IMR-90 (cell line): Measurements from ENCODE around the gene FAH. TPM values are rescaled to one million over a fixed set of nuclear protein-coding genes. Genes with fewer than 3 reads are reported as not detected.
A peak's percentile ranks its signal among the peaks of the same experiment; 100 is the strongest.

Experiments used
- ATAC-seq: fragments of 200-7000 bp; cut with Tn5 transposase; 2 replicates; pipeline ENCODE4 v1.9.1; 2020; ENCODE audit warnings: low read depth, mild to moderate bottlenecking, moderate library complexity
- BruUV-seq: library from RNA; stranded (reverse); fragments of 400-500 nt; replicated peaks from 2 replicates; lab custom pipeline; 2021; lab: Mats Ljungman, UMichigan
- CTCF ChIA-PET: fragments of 300-600 bp; formaldehyde crosslinking; extraction: SDS; loops from one replicate; lab custom pipeline; 2021; ENCODE audit warnings: antibody characterized with exemption; lab: Yijun Ruan, JAX
- POLR2A ChIA-PET: fragments of 300-600 bp; sonication (Branson Sonifier 250); formaldehyde crosslinking; loops from one replicate; lab custom pipeline; 2022; ENCODE audit warnings: antibody characterized with exemption; ENCODE audit not compliant: unreplicated experiment; lab: Charles Lee
- DNase-seq: peaks from one replicate; pipeline ENCODE4 v3.0.0; 2013
- H2AFZ ChIP-seq: replicated peaks from 2 replicates; pipeline ENCODE3; 2013; ENCODE audit warnings: low read length, mild to moderate bottlenecking; ENCODE audit not compliant: poor library complexity
- H2AK5ac ChIP-seq: 2 replicates; pipeline ENCODE4 v1.6.1; 2013; ENCODE audit warnings: low read depth, low read length, inconsistent platforms
- H2AK9ac ChIP-seq: replicated peaks from 2 replicates; pipeline ENCODE3; 2013; ENCODE audit warnings: mild to moderate bottlenecking, low read depth, low read length, moderate library complexity; ENCODE audit not compliant: poor library complexity
- H2BK120ac ChIP-seq: 2 replicates; pipeline ENCODE4 v1.6.1; 2013; ENCODE audit warnings: low read depth, low read length, inconsistent platforms
- H2BK15ac ChIP-seq: 3 replicates; pipeline ENCODE4 v1.6.1; 2013; ENCODE audit warnings: low read depth, low read length, inconsistent platforms
- H2BK20ac ChIP-seq: 2 replicates; pipeline ENCODE4 v1.6.1; 2013; ENCODE audit warnings: low read depth, mild to moderate bottlenecking, inconsistent platforms, low read length, moderate library complexity
- H2BK5ac ChIP-seq: 2 replicates; pipeline ENCODE4 v1.6.1; 2013; ENCODE audit warnings: mild to moderate bottlenecking, low read depth, low read length, inconsistent platforms; ENCODE audit not compliant: poor library complexity, severe bottlenecking
- H3K14ac ChIP-seq: replicated peaks from 2 replicates; pipeline ENCODE4 v1.6.1; 2013; ENCODE audit warnings: low read depth, low read length, inconsistent platforms
- H3K18ac ChIP-seq: 2 replicates; pipeline ENCODE4 v1.6.1; 2013; ENCODE audit warnings: low read depth, low read length, control low read depth
- H3K23ac ChIP-seq: 2 replicates; pipeline ENCODE4 v1.6.1; 2013; ENCODE audit warnings: low read depth, low read length, inconsistent platforms
- H3K27ac ChIP-seq: 2 replicates; pipeline ENCODE4 v1.5.1; 2013; ENCODE audit warnings: mild to moderate bottlenecking, control low read depth, low read length; ENCODE audit not compliant: insufficient read depth
- H3K27me3 ChIP-seq: 2 replicates; pipeline ENCODE4 v1.6.1; 2013; ENCODE audit warnings: low read length; ENCODE audit not compliant: control insufficient read depth, insufficient read depth
- H3K36me3 ChIP-seq: 2 replicates; pipeline ENCODE4 v1.6.1; 2013; ENCODE audit warnings: low read length, mixed read lengths; ENCODE audit not compliant: control insufficient read depth, insufficient read depth
- H3K4ac ChIP-seq: 2 replicates; pipeline ENCODE4 v1.6.1; 2013; ENCODE audit warnings: low read depth, low read length, inconsistent platforms
- H3K4me1 ChIP-seq: 2 replicates; pipeline ENCODE4 v1.6.1; 2013; ENCODE audit warnings: low read length, mixed read lengths; ENCODE audit not compliant: control insufficient read depth, insufficient read depth
- H3K4me2 ChIP-seq: 2 replicates; pipeline ENCODE4 v1.6.1; 2013; ENCODE audit warnings: low read depth, mild to moderate bottlenecking, control low read depth, low read length, moderate library complexity
- H3K4me3 ChIP-seq: 2 replicates; pipeline ENCODE4 v1.5.1; 2013; ENCODE audit warnings: low read depth, mild to moderate bottlenecking, control low read depth, low read length, moderate library complexity; ENCODE audit not compliant: insufficient read depth
- H3K56ac ChIP-seq: 2 replicates; pipeline ENCODE4 v1.6.1; 2013; ENCODE audit warnings: low read length, inconsistent platforms; ENCODE audit not compliant: insufficient read depth; ENCODE audit errors: extremely low read depth
- H3K79me1 ChIP-seq, 2 experiments: 2 replicates each; pipeline ENCODE4 v1.6.1; 2013; ENCODE audit warnings: low read length in 2 of 2, inconsistent platforms in 1 of 2, low read depth in 1 of 2
- H3K9ac ChIP-seq: 2 replicates; pipeline ENCODE4 v1.6.1; 2013; ENCODE audit warnings: low read depth, low read length, control low read depth
- H3K9me1 ChIP-seq: 2 replicates; pipeline ENCODE4 v1.6.1; 2013; ENCODE audit warnings: low read length, inconsistent platforms; ENCODE audit not compliant: insufficient read depth
- H3K9me3 ChIP-seq: 2 replicates; pipeline ENCODE4 v1.6.1; 2013; ENCODE audit warnings: low read length; ENCODE audit not compliant: control insufficient read depth, insufficient read depth
- H4K20me1 ChIP-seq: 2 replicates; pipeline ENCODE4 v1.6.1; 2013; ENCODE audit warnings: low read length, inconsistent platforms; ENCODE audit not compliant: insufficient read depth
- H4K5ac ChIP-seq: 2 replicates; pipeline ENCODE4 v1.6.1; 2013; ENCODE audit warnings: mild to moderate bottlenecking, low read depth, low read length, control low read depth
- H4K8ac ChIP-seq, 2 experiments: 2 replicates each; pipeline ENCODE4 v1.6.1; 2013; ENCODE audit warnings: low read depth in 2 of 2, low read length in 2 of 2, control low read depth in 1 of 2, inconsistent platforms in 1 of 2
- H4K91ac ChIP-seq: 2 replicates; pipeline ENCODE4 v1.6.1; 2013; ENCODE audit warnings: low read depth, low read length, inconsistent platforms; ENCODE audit not compliant: insufficient read depth
- BHLHE40 ChIP-seq: fragments of 150-350 bp; IDR thresholded peaks from 2 replicates; pipeline ENCODE4 v1.6.1; 2016; ENCODE audit warnings: mild to moderate bottlenecking, low read depth, low read length
- CHD1 ChIP-seq: IDR thresholded peaks from 2 replicates; pipeline ENCODE4 v1.6.1; 2012; ENCODE audit warnings: low read depth, low read length, improper control_type of control experiment
- CTCF ChIP-seq: conservative IDR thresholded peaks from 2 replicates; pipeline ENCODE4 v1.5.1; 2012; ENCODE audit warnings: mild to moderate bottlenecking, low read depth, low read length, improper control_type of control experiment
- FOS ChIP-seq: fragments of 150-350 bp; IDR thresholded peaks from 2 replicates; pipeline ENCODE4 v1.6.1; 2016; ENCODE audit warnings: low read depth, low read length
- MAFK ChIP-seq: IDR thresholded peaks from 2 replicates; pipeline ENCODE4 v1.6.1; 2012; ENCODE audit warnings: low read depth, low read length, improper control_type of control experiment
- MAZ ChIP-seq: IDR thresholded peaks from 2 replicates; pipeline ENCODE4 v1.6.1; 2012; ENCODE audit warnings: low read depth, mild to moderate bottlenecking, low read length, improper control_type of control experiment, moderate library complexity, borderline replicate concordance
- NFE2L2 ChIP-seq: fragments of 150-350 bp; IDR thresholded peaks from 2 replicates; pipeline ENCODE4 v1.6.1; 2016; ENCODE audit warnings: low read depth, mild to moderate bottlenecking, low read length
- POLR2A ChIP-seq: IDR thresholded peaks from 2 replicates; pipeline ENCODE4 v1.6.1; 2012; ENCODE audit warnings: mild to moderate bottlenecking, low read depth, low read length
- RCOR1 ChIP-seq: IDR thresholded peaks from 2 replicates; pipeline ENCODE4 v1.6.1; 2012; ENCODE audit warnings: mild to moderate bottlenecking, low read length, improper control_type of control experiment; ENCODE audit not compliant: insufficient replicate concordance
- WGBS, 2 experiments: methylation state at CpG; one replicate each; pipeline versions ENCODE4 v1.1.5 to v1.1.7; 2013; ENCODE audit warnings: missing lambda C conversion rate in 2 of 2; ENCODE audit not compliant: insufficient read length in 1 of 2; ENCODE audit errors: extremely low coverage in 2 of 2; 5-methylcytosine and 5-hydroxymethylcytosine counted together
- dilution Hi-C: fragments of 300-500 bp; cut with HindIII; formaldehyde crosslinking; loops from one replicate; pipeline ENCODE4 v1.14.3; 2018; ENCODE audit warnings: low sequenced_read_pairs; ENCODE audit not compliant: unreplicated experiment
- in situ Hi-C: fragments of 300-500 bp; cut with MboI; formaldehyde crosslinking; loops from 3 replicates; pipeline ENCODE4 v1.14.3; 2019; ENCODE audit warnings: low sequenced_read_pairs, inconsistent platforms, mixed read lengths
- intact Hi-C: fragments of 100-400 bp; cut with micrococcal nuclease; formaldehyde crosslinking; loops from 2 replicates; pipeline ENCODE4 v1.10.0; 2022
- polyA plus RNA-seq, 3 experiments: library from polyadenylated mRNA; depleted of rRNA; stranded (reverse); fragments of >200 nt; gene quantifications; 2 replicates each; pipeline ENCODE4 v1.2.3, GENCODE V29; 2012; ENCODE audit warnings: low replicate concordance in 1 of 3
- total RNA-seq: library from RNA; depleted of rRNA; stranded (reverse); fragments of >200 nt; gene quantifications from 2 replicates; pipeline ENCODE4 v1.2.3, GENCODE V29; 2012

Gene FAH
- total and polyA plus RNA-seq, 2 of the 4 experiments (the other 2 are of a cell fraction): 43.1 to 48.6 TPM

DNA sequence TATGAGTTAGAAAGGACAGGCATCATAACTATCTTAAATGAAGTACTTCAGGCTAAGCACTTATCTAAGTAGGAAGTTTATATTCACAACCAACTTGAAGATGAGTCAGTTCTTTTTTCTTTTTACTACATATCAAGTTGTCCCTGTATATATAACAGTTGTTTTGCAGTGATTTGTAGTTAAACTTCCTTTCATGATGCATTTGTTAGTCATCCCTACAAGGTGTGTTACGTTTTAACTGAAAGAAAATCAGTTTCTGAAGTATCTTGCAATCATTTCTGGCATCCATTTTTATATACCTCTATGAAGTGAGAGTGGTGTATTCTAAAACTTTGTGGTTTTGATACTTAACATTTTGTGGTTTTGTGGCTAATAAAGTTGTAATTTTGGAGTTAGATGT is 47.2 kb upstream of the FAH start:
- ChIA-PET POLR2A (no interaction called here), CTCF (no interaction called here)
- H4K5ac ChIP-seq: no peak overlapping the region
- H3K36me3 ChIP-seq: peaks cover 9% of the 10 kb centered on the region
- peaks cover 24% of the 10 kb centered on the region; the same call in 1 of the 2 replicates for H4K20me1 ChIP-seq
- no peak overlapping the region for H2BK20ac ChIP-seq
- no CpG with 5 or more reads among the region's 1 CpG for WGBS, 2 experiments
- H3K4me3 ChIP-seq: no peak overlapping the region
- H3K56ac ChIP-seq: no peak overlapping the region; the same call in 1 of the 2 replicates
- H2BK120ac ChIP-seq: no peak overlapping the region
- in situ Hi-C loops (no loop called here), intact Hi-C loops (no loop called here), dilution Hi-C loops (no loop called here)
- no peak overlapping the region for H4K91ac ChIP-seq
- no peak overlapping the region for H4K8ac ChIP-seq
- H3K4ac ChIP-seq: no peak overlapping the region
- H3K4me2 ChIP-seq: peak overlapping the region; percentile 93
- H3K9me3 ChIP-seq: no peaks in the 10 kb centered on the region
- no peak overlapping the region for H3K14ac ChIP-seq
- no peak overlapping the region for H3K9ac ChIP-seq
- H3K4me1 ChIP-seq: peaks cover 6% of the 10 kb centered on the region; the same call in 1 of the 2 replicates
- peak; percentile 89 for DNase-seq
- H2AK9ac ChIP-seq: no peak overlapping the region
- peak overlapping the region; percentile 33; the same call in 1 of the 2 replicates for H3K27ac ChIP-seq
- peak overlapping the region; percentile 79; the same call in 1 of the 2 replicates for H3K18ac ChIP-seq
- no peak overlapping the region; the same call in 2 of the 3 replicates for H2BK15ac ChIP-seq
- BruUV-seq: no TSS peak
- ATAC-seq: peak; percentile 91
- H3K79me1 ChIP-seq: peaks cover 16 to 73% of the 10 kb centered on the region in 2 experiments; a peak in 3 of 4 replicates
- no peak overlapping the region for H2AK5ac ChIP-seq
- H3K9me1 ChIP-seq: peaks cover 8% of the 10 kb centered on the region; the same call in 1 of the 2 replicates
- no peaks in the 10 kb centered on the region for H3K27me3 ChIP-seq
- H2BK5ac ChIP-seq: peak overlapping the region; percentile 68
- no peak overlapping the region for H3K23ac ChIP-seq
- H2AFZ ChIP-seq: no peak overlapping the region
- TF ChIP-seq MAFK (no peak), POLR2A (no peak), BHLHE40 (peak; percentile 15; the same call in 1 of the 2 replicates), RCOR1 (no peak), FOS (peak; percentile 81), NFE2L2 (no peak), MAZ (no peak), CHD1 (no peak), CTCF (no peak)
